BLaER1 treated with 17β-estradiol and CSF1 and Interleukin-3, amounts not matched to agents 10 nM and 100 nM (cell line): Measurements from ENCODE around the gene PRR19.

Source experiments
- H3K27ac ChIP-seq, 11 experiments: shearing (Covaris generic); formaldehyde crosslinking; 2 replicates each; pipeline ENCODE4 v1.8.1; 2022
- H3K27me3 ChIP-seq, 11 experiments: shearing (Covaris generic); formaldehyde crosslinking; 2 replicates each; pipeline ENCODE4 v1.8.1; 2022
- H3K36me3 ChIP-seq, 11 experiments: shearing (Covaris generic); formaldehyde crosslinking; 2 replicates each; pipeline ENCODE4 v1.8.1; 2022
- H3K4me1 ChIP-seq, 10 experiments: shearing (Covaris generic); formaldehyde crosslinking; 2 replicates each; pipeline ENCODE4 v1.8.1; 2022
- H3K4me2 ChIP-seq, 11 experiments: shearing (Covaris generic); formaldehyde crosslinking; 2 replicates each; pipeline ENCODE4 v1.8.1; 2022
- H3K4me3 ChIP-seq, 10 experiments: shearing (Covaris generic); formaldehyde crosslinking; 2 replicates each; pipeline ENCODE4 v1.8.1; 2022
- H3K9ac ChIP-seq, 11 experiments: shearing (Covaris generic); formaldehyde crosslinking; 2 replicates each; pipeline ENCODE4 v1.8.1; 2022
- H3K9me3 ChIP-seq, 11 experiments: shearing (Covaris generic); formaldehyde crosslinking; replicated peaks in 1 of 11; 2 replicates each; pipeline ENCODE4 v1.8.1; 2022
- H4K20me1 ChIP-seq, 11 experiments: shearing (Covaris generic); formaldehyde crosslinking; 2 replicates each; pipeline ENCODE4 v1.8.1; 2022
- Cebpa-rat ChIP-seq, 11 experiments: shearing (Covaris generic); IDR thresholded peaks; 2 replicates each; pipeline ENCODE4 v1.8.1; 2022

PRR19 gene

GRCh38 chr19:42315024-42315423, 13.1 kb downstream of the PRR19 start:
- Histone ChIP-seq H3K36me3 (no peaks in the 10 kb centered on the region), H3K27ac (no peak overlapping the region), H3K27me3 (peaks cover 42 to 74% (median 65%) of the 10 kb centered on the region in 11 experiments), H3K9ac (no peak overlapping the region), H3K9me3 (no peaks in the 10 kb centered on the region; a peak in 1 of 22 replicates), H3K4me1 (peaks cover 4 to 20% (median 11%) of the 10 kb centered on the region in 10 experiments; a peak in 13 of 20 replicates), H3K4me3 (no peak overlapping the region), H4K20me1 (peaks cover 0 to 21% (median 5%) of the 10 kb centered on the region in 11 experiments; a peak in 7 of 22 replicates), H3K4me2 (no peak overlapping the region)
- no peak for TF ChIP-seq Cebpa-rat (IDR thresholded peaks at IDR 0.05)

GRCh38 chr19:42316223-42317211, 14.6 kb downstream of the PRR19 start:
- Histone ChIP-seq H3K9me3 (no peaks in the 10 kb centered on the region; a peak in 1 of 22 replicates), H3K9ac (0 out of 22 replicates have a peak overlapping the region, but pooled peaks of 1 of the 11 experiments have one; percentile 21), H3K4me3 (no peak overlapping the region), H3K4me1 (peaks cover 4 to 20% (median 11%) of the 10 kb centered on the region in 10 experiments; a peak in 13 of 20 replicates), H3K27me3 (peaks cover 42 to 78% (median 71%) of the 10 kb centered on the region in 11 experiments), H3K27ac (no peak overlapping the region), H4K20me1 (peaks cover 0 to 21% (median 5%) of the 10 kb centered on the region in 11 experiments; a peak in 7 of 22 replicates), H3K36me3 (no peaks in the 10 kb centered on the region), H3K4me2 (peak overlapping the region in 10 of 11 experiments; percentile 7 to 66 (median 41); a peak in 13 of 22 replicates)
- TF ChIP-seq Cebpa-rat (IDR thresholded peaks at IDR 0.05) = no peak

- H3K4me3 ChIP-seq = no peak overlapping the region
- H4K20me1 ChIP-seq = peaks cover 0 to 15% (median 5%) of the 10 kb centered on the region in 11 experiments; a peak in 7 of 22 replicates
- peaks cover 4 to 20% (median 11%) of the 10 kb centered on the region in 10 experiments; a peak in 13 of 20 replicates for H3K4me1 ChIP-seq
- no peak overlapping the region for H3K9ac ChIP-seq
- no peaks in the 10 kb centered on the region; a peak in 1 of 22 replicates for H3K9me3 ChIP-seq
- H3K4me2 ChIP-seq = peak overlapping the region in 6 of 11 experiments; percentile 7 to 65 (median 49); a peak in 6 of 22 replicates
- no peaks in the 10 kb centered on the region for H3K36me3 ChIP-seq
- peaks cover 44 to 78% (median 71%) of the 10 kb centered on the region in 11 experiments for H3K27me3 ChIP-seq
- TF ChIP-seq Cebpa-rat (IDR thresholded peaks at IDR 0.05) = no peak
- H3K27ac ChIP-seq = no peak overlapping the region
These were observed 15.6 kb downstream of the PRR19 start for GRCh38 chr19:42317535-42317934.

GRCh38 chr19:42322305-42322704, 20.4 kb downstream of the PRR19 start:
- no peak overlapping the region for H3K27ac ChIP-seq
- peaks cover 17 to 25% (median 21%) of the 10 kb centered on the region in 10 experiments for H3K4me1 ChIP-seq
- H3K4me3 ChIP-seq = no peak overlapping the region
- H3K36me3 ChIP-seq = no peaks in the 10 kb centered on the region
- H3K9ac ChIP-seq = no peak overlapping the region
- H3K9me3 ChIP-seq = no peaks in the 10 kb centered on the region
- H3K4me2 ChIP-seq = no peak overlapping the region
- H4K20me1 ChIP-seq = peaks cover 0 to 12% (median 1%) of the 10 kb centered on the region in 11 experiments; a peak in 9 of 22 replicates
- peaks cover 36 to 57% (median 50%) of the 10 kb centered on the region in 11 experiments for H3K27me3 ChIP-seq
- TF ChIP-seq Cebpa-rat (IDR thresholded peaks at IDR 0.05) = no peak

GRCh38 chr19:42323473-42323851, 21.5 kb downstream of the PRR19 start:
- H3K9ac ChIP-seq = no peak overlapping the region
- peaks cover 0 to 23% (median 11%) of the 10 kb centered on the region in 11 experiments; a peak in 13 of 22 replicates for H4K20me1 ChIP-seq
- no peak for TF ChIP-seq Cebpa-rat (IDR thresholded peaks at IDR 0.05)
- no peak overlapping the region for H3K27ac ChIP-seq
- no peaks in the 10 kb centered on the region for H3K9me3 ChIP-seq
- peaks cover 21 to 34% (median 29%) of the 10 kb centered on the region in 10 experiments for H3K4me1 ChIP-seq
- no peaks in the 10 kb centered on the region for H3K36me3 ChIP-seq
- H3K4me2 ChIP-seq = no peak overlapping the region
- H3K27me3 ChIP-seq = peaks cover 36 to 52% (median 44%) of the 10 kb centered on the region in 11 experiments
- H3K4me3 ChIP-seq = no peak overlapping the region

- Histone ChIP-seq H3K27ac (no peak overlapping the region), H3K27me3 (peaks cover 36 to 52% (median 44%) of the 10 kb centered on the region in 11 experiments), H3K36me3 (no peaks in the 10 kb centered on the region), H3K4me1 (peaks cover 21 to 40% (median 30%) of the 10 kb centered on the region in 10 experiments), H3K4me3 (peak overlapping the region; percentile 27 to 84 (median 54); a peak in 14 of 20 replicates), H3K9ac (peak overlapping the region in 4 of 11 experiments; percentile 19 to 45 (median 30); a peak in 4 of 22 replicates), H3K9me3 (no peaks in the 10 kb centered on the region), H4K20me1 (peaks cover 0 to 29% (median 13%) of the 10 kb centered on the region in 11 experiments; a peak in 16 of 22 replicates), H3K4me2 (peak overlapping the region; percentile 49 to 91 (median 76); a peak in 20 of 22 replicates)
- TF ChIP-seq Cebpa-rat (IDR thresholded peaks at IDR 0.05) = no peak
These were observed 22.1 kb downstream of the PRR19 start for GRCh38 chr19:42323852-42324654.

GRCh38 chr19:42324655-42325307, 22.8 kb downstream of the PRR19 start:
- Histone ChIP-seq H3K4me3 (peak overlapping the region; percentile 27 to 84 (median 54); a peak in 19 of 20 replicates), H3K36me3 (no peaks in the 10 kb centered on the region), H4K20me1 (peaks cover 0 to 36% (median 18%) of the 10 kb centered on the region in 11 experiments; a peak in 16 of 22 replicates), H3K9ac (peak overlapping the region in 8 of 11 experiments; percentile 31 to 54 (median 46); a peak in 10 of 22 replicates), H3K27me3 (peaks cover 36 to 52% (median 44%) of the 10 kb centered on the region in 11 experiments), H3K4me2 (peak overlapping the region; percentile 49 to 91 (median 79)), H3K27ac (no peak overlapping the region), H3K4me1 (peaks cover 21 to 40% (median 30%) of the 10 kb centered on the region in 10 experiments), H3K9me3 (no peaks in the 10 kb centered on the region)
- TF ChIP-seq Cebpa-rat (IDR thresholded peaks at IDR 0.05) = no peak
